GM06990 (cell line): ENCODE results near the gene SLC37A4.
"Not testable (repeated sequence)": the region's sequence is repeated elsewhere in the genome, so short reads cannot be mapped to it uniquely, and the experiment has no call there.

Source experiments
- DNase-seq: peaks from one replicate; pipeline ENCODE4 v3.0.0-alpha.2; 2011; ENCODE audit not compliant: insufficient read length; ENCODE audit errors: extremely low read depth
- H3K27me3 ChIP-seq: replicated peaks from 2 replicates; pipeline ENCODE4 v1.6.0; 2011; ENCODE audit warnings: low read length; ENCODE audit not compliant: control insufficient read depth, insufficient read depth
- H3K36me3 ChIP-seq: 2 replicates; pipeline ENCODE4 v1.5.1; 2011; ENCODE audit warnings: low read length; ENCODE audit not compliant: control insufficient read depth, insufficient read depth
- H3K4me3 ChIP-seq: replicated peaks from 2 replicates; pipeline ENCODE4 v1.5.1; 2011; ENCODE audit warnings: low read depth, mild to moderate bottlenecking, control low read depth, low read length
- CTCF ChIP-seq: IDR thresholded peaks from 2 replicates; pipeline ENCODE4 v1.5.1; 2011; ENCODE audit warnings: low read length, control low read depth, mild to moderate bottlenecking, inconsistent platforms; ENCODE audit not compliant: insufficient read depth, poor library complexity, severe bottlenecking

The SLC37A4 gene

GRCh38 chr11:119018074-119018938 is 12.4 kb downstream of the SLC37A4 start, which contains the start of the genes RPS25 and TRAPPC4:
Gene RPS25 (minus strand): TSS chr11:119018343. CDS start chr11:119018284, 59 bp downstream.
Gene TRAPPC4 (plus strand): TSS chr11:119018766. CDS start chr11:119018796, 30 bp downstream.
- peak; percentile 92 for DNase-seq
- no peak for TF ChIP-seq CTCF
- H3K27me3 ChIP-seq, result no peaks in the 10 kb centered on the region
- peaks cover 23% of the 10 kb centered on the region for H3K36me3 ChIP-seq
- H3K4me3 ChIP-seq, result peak within 1 kb of the TSS; percentile 86

DNA sequence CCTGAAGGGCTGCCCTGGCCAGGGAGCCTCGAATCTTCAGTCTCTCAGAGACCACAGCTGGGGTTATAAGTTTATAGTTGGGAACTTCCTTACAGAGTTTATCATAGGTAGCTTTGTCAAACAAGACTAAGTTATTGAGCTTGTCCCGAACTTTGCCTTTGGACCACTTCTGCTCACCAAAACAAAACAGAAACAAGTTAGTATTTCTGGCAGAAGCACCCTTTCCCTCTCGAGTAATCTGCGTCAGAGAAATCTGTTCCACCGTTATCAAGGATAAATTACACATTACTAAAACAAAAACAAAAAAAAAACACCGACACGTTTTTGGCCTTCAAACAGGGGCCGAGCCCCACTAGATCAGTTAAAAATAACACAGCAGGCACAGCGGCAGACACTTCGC is 13.3 kb downstream of the SLC37A4 start:
- DNase-seq, H3K27me3 ChIP-seq: not testable (repeated sequence)
- H3K4me3 ChIP-seq, result peak overlapping the region; percentile 86
- peaks cover 20% of the 10 kb centered on the region for H3K36me3 ChIP-seq

DNA sequence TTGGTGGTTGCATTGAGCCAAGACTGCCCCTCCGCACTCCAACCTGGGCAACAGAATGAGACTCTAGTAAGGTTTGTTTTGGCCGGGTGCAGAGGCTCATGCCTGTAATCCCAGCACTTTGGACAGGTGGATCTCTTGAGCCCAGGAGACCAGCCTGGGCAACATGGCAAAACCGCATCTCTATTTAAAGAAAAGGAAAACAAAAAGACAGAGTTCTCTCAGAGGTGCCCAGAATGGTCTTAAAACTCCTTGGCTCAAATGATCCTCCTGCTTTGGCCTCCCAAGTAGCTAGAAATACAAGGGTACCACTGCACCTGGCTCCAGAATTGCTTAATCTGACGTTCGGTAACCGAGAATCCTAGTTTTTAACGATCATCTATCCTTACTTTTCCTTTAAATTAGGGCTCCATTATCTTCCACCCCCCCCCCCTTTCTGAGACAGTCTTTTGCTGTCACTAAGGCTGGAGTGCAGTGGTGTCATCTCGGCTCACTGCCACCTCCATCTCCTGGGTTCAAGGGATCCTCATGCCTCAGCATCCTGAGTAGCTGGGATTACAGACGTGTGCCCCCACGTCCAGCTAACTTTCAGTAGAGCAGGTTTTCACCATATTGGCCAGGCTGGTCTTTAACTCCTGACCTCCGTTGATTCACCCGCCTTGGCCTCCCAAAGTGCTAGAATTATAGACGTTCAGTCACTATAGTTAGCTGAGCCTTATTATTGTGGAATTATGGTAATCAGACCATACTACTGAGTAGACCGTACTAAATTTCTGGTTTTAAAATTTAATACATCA is 14.3 kb downstream of the SLC37A4 start:
- no peak for DNase-seq
- Histone ChIP-seq H3K4me3 (peak overlapping the region; percentile 86), H3K36me3 (peaks cover 22% of the 10 kb centered on the region), H3K27me3 (no peaks in the 10 kb centered on the region)
- no peak for TF ChIP-seq CTCF

GRCh38 chr11:119015054-119015611 is 15.5 kb downstream of the SLC37A4 start:
- Histone ChIP-seq H3K36me3 (peaks cover 25% of the 10 kb centered on the region), H3K27me3 (no peaks in the 10 kb centered on the region), H3K4me3 (no peak overlapping the region)
- DNase-seq, result no peak
- TF ChIP-seq CTCF, result no peak

- TF ChIP-seq CTCF, result no peak
- Histone ChIP-seq H3K36me3 (peaks cover 25% of the 10 kb centered on the region), H3K4me3 (no peak overlapping the region), H3K27me3 (no peaks in the 10 kb centered on the region)
- no peak for DNase-seq
These were observed 16.3 kb downstream of the SLC37A4 start for GRCh38 chr11:119014209-119014924.
